ENCODE data around the gene SMARCA4. TPM values are rescaled to one million over a fixed set of nuclear protein-coding genes. Genes with fewer than 3 reads are reported as not detected.

The SMARCA4 gene
- total RNA-seq, 1 experiment from 2014 or later = 36.2 TPM

- Histone ChIP-seq H3K36me3 (ENCODE audit: control insufficient read depth, insufficient read depth, low read length) (no peaks in the 10 kb centered on the region; the same call in none of the 2 replicates), H3K27me3 (ENCODE audit: control insufficient read depth, insufficient read depth, low read length) (no peaks in the 10 kb centered on the region), H3K4me1 (ENCODE audit: control insufficient read depth, insufficient read depth, low read length) (no peaks in the 10 kb centered on the region), H3K9me3 (ENCODE audit: control insufficient read depth, insufficient read depth, low read depth, low read length) (no peaks in the 10 kb centered on the region), H3K27ac (ENCODE audit: low read length) (no peak overlapping the region), H3K4me3 (ENCODE audit: low read depth in 2 of 2, low read length in 2 of 2) (no peak overlapping the region)
- CTCF ChIA-PET = no interaction called here
- POLR2A ChIA-PET = no interaction called here
- BruUV-seq (replicated peaks) = no TSS peak
- DNase-seq (ENCODE audit: low read depth, low spot score) (no peak), ATAC-seq (no peak)
- intact Hi-C loops (cut with micrococcal nuclease; ENCODE audit: unreplicated experiment) (no loop called here), in situ Hi-C loops (cut with HindIII; ENCODE audit: low pct_unique_long_range_greater_than_20kb, low sequenced_read_pairs) (no loop called here)
- TF ChIP-seq TCF7L2 (IDR thresholded peaks at IDR 0.05; ENCODE audit: low read depth, low read length) (no peak), REST (IDR thresholded peaks at IDR 0.05; ENCODE audit: insufficient read depth in 1 of 2, low read depth in 2 of 2, low read length in 1 of 2) (no peak), CTCF (IDR thresholded peaks at IDR 0.05) (no peak), POLR2AphosphoS5 (IDR thresholded peaks at IDR 0.05; ENCODE audit: low read depth, low read length) (no peak), SIN3A (IDR thresholded peaks at IDR 0.05; ENCODE audit: borderline replicate concordance, insufficient read depth, low read depth, low read length) (no peak)
Measured at GRCh38 chr19:11023016-11023415, 62.2 kb downstream of the SMARCA4 start.

GRCh38 chr19:11023710-11024109 lies 62.9 kb downstream of the SMARCA4 start:
- ChIA-PET CTCF (no interaction called here), POLR2A (no interaction called here)
- no TSS peak for BruUV-seq (replicated peaks)
- TF ChIP-seq REST (IDR thresholded peaks at IDR 0.05; ENCODE audit: insufficient read depth in 1 of 2, low read depth in 2 of 2, low read length in 1 of 2) = no peak
- no peak for TF ChIP-seq CTCF (IDR thresholded peaks at IDR 0.05)
- no peak for TF ChIP-seq TCF7L2 (IDR thresholded peaks at IDR 0.05; ENCODE audit: low read depth, low read length)
- no peak for TF ChIP-seq POLR2AphosphoS5 (IDR thresholded peaks at IDR 0.05; ENCODE audit: low read depth, low read length)
- TF ChIP-seq SIN3A (IDR thresholded peaks at IDR 0.05; ENCODE audit: borderline replicate concordance, insufficient read depth, low read depth, low read length) = no peak
- Histone ChIP-seq H3K9me3 (ENCODE audit: control insufficient read depth, insufficient read depth, low read depth, low read length) (no peaks in the 10 kb centered on the region), H3K27ac (ENCODE audit: low read length) (no peak overlapping the region), H3K36me3 (ENCODE audit: control insufficient read depth, insufficient read depth, low read length) (no peaks in the 10 kb centered on the region; the same call in none of the 2 replicates), H3K4me1 (ENCODE audit: control insufficient read depth, insufficient read depth, low read length) (no peaks in the 10 kb centered on the region), H3K27me3 (ENCODE audit: control insufficient read depth, insufficient read depth, low read length) (no peaks in the 10 kb centered on the region), H3K4me3 (ENCODE audit: low read depth in 2 of 2, low read length in 2 of 2) (no peak overlapping the region)
- ATAC-seq (no peak), DNase-seq (ENCODE audit: low read depth, low spot score) (no peak)
- in situ Hi-C loops (cut with HindIII; ENCODE audit: low pct_unique_long_range_greater_than_20kb, low sequenced_read_pairs) (no loop called here), intact Hi-C loops (cut with micrococcal nuclease; ENCODE audit: unreplicated experiment) (no loop called here)

All from Panc1 (cell line).